Right atrium auricular region (tissue), 2 donors: ENCODE results near the gene TCF12. TPM values are rescaled to one million over a fixed set of nuclear protein-coding genes. Genes with fewer than 3 reads are reported as not detected.

Experiments
- DNase-seq: peaks from one replicate; pipeline ENCODE4 v3.0.0-alpha.2; 2019; ENCODE audit warnings: low spot score
- H3K27ac ChIP-seq, 2 donors: fragments of 200-600 bp; sonication (generic); 1 replicate in 1 of 2; 2 replicates in 1 of 2; pipeline ENCODE4 v1.5.1; 2016 to 2019
- H3K27me3 ChIP-seq, 2 donors: fragments of 200-600 bp; sonication (generic); one replicate each; pipeline versions ENCODE4 v1.5.1 to v1.6.0; 2017 to 2019
- H3K36me3 ChIP-seq: fragments of 200-600 bp; sonication (generic); one replicate; pipeline ENCODE4 v1.5.1; 2016
- H3K4me1 ChIP-seq, 2 donors: fragments of 200-600 bp; sonication (generic); one replicate each; pipeline versions ENCODE4 v1.5.1 to v1.6.0; 2017 to 2019
- H3K4me3 ChIP-seq, 2 donors: fragments of 200-600 bp; sonication (generic); 1 replicate in 1 of 2; 2 replicates in 1 of 2; pipeline ENCODE4 v1.5.1; 2017 to 2019; ENCODE audit warnings: mild to moderate bottlenecking in 1 of 2, moderate library complexity in 1 of 2
- H3K9me3 ChIP-seq, 2 donors: fragments of 200-600 bp; sonication (generic); one replicate each; pipeline ENCODE4 v1.5.1; 2019
- CTCF ChIP-seq, 2 donors: fragments of 200-600 bp; sonication (generic); IDR thresholded peaks; one replicate each; pipeline ENCODE4 v1.5.1; 2019; ENCODE audit warnings: antibody characterized with exemption in 2 of 2
- total RNA-seq, 2 donors: library from RNA; depleted of rRNA; stranded (reverse); fragments of >200 nt; gene quantifications; one replicate each; pipeline ENCODE4 v1.1.0, GENCODE V29; 2016

Gene TCF12
- total RNA-seq, result 10 to 100 TPM; 35.2 to 40.0 TPM

- peak; percentile 88 for DNase-seq
- Histone ChIP-seq H3K27me3 (no peaks in the 10 kb centered on the region), H3K27ac (peak within 1 kb of the TSS; percentile 94 to 98), H3K4me1 (peaks cover 0 to 59% of the 10 kb centered on the region in 2 donors), H3K36me3 (no peaks in the 10 kb centered on the region), H3K4me3 (peak within 1 kb of the TSS; percentile 81 to 100), H3K9me3 (no peaks in the 10 kb centered on the region)
- peak in 1 of 2 donors; percentile 65 for TF ChIP-seq CTCF (IDR thresholded peaks at IDR 0.05)
Observed at GRCh38 chr15:56918046-56918938, at the start of gene TCF12. TCF12 (plus strand) TSS chr15:56918644; CDS start chr15:56919914, 1,270 bp downstream.

- Histone ChIP-seq H3K27me3 (no peaks in the 10 kb centered on the region), H3K36me3 (no peaks in the 10 kb centered on the region), H3K4me1 (no peaks in the 10 kb centered on the region), H3K9me3 (no peaks in the 10 kb centered on the region), H3K4me3 (no peak overlapping the region), H3K27ac (no peak overlapping the region)
- peak in 1 of 2 donors; percentile 68 for TF ChIP-seq CTCF (IDR thresholded peaks at IDR 0.05)
- no peak for DNase-seq
Observed at GRCh38 chr15:56869573-56869972, 48.9 kb upstream of the TCF12 start.

- no peaks in the 10 kb centered on the region for H3K36me3 ChIP-seq
- H3K9me3 ChIP-seq, result no peaks in the 10 kb centered on the region
- no peak overlapping the region for H3K27ac ChIP-seq
- no peaks in the 10 kb centered on the region for H3K27me3 ChIP-seq
- TF ChIP-seq CTCF (IDR thresholded peaks at IDR 0.05), result no peak
- no peaks in the 10 kb centered on the region for H3K4me1 ChIP-seq
- no peak overlapping the region for H3K4me3 ChIP-seq
- DNase-seq, result no peak
Observed at GRCh38 chr15:56871185-56871584, 47.3 kb upstream of the TCF12 start.

DNA sequence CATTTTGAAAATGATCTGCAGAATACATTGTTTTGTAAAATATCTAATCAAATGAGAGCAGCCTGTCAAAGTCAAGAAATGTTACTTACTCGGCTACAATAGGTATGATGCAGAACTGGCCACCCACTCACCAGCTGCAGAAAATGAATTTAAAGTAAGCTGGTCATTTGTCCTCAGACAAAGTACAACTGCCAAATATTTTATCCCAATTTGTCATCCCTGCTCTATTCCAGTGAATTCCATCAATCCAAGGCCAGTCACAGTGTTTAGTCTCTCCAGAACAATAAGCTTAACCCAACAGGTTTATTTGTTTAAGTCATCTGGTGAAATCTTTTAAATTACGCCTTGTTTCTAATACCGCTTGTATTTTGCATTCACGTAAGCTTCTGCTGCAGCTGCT is 46.6 kb upstream of the TCF12 start:
- no peaks in the 10 kb centered on the region for H3K4me1 ChIP-seq
- H3K9me3 ChIP-seq, result no peaks in the 10 kb centered on the region
- TF ChIP-seq CTCF (IDR thresholded peaks at IDR 0.05), result no peak
- no peaks in the 10 kb centered on the region for H3K36me3 ChIP-seq
- H3K4me3 ChIP-seq, result no peak overlapping the region
- no peaks in the 10 kb centered on the region for H3K27me3 ChIP-seq
- H3K27ac ChIP-seq, result no peak overlapping the region
- no peak for DNase-seq

DNA sequence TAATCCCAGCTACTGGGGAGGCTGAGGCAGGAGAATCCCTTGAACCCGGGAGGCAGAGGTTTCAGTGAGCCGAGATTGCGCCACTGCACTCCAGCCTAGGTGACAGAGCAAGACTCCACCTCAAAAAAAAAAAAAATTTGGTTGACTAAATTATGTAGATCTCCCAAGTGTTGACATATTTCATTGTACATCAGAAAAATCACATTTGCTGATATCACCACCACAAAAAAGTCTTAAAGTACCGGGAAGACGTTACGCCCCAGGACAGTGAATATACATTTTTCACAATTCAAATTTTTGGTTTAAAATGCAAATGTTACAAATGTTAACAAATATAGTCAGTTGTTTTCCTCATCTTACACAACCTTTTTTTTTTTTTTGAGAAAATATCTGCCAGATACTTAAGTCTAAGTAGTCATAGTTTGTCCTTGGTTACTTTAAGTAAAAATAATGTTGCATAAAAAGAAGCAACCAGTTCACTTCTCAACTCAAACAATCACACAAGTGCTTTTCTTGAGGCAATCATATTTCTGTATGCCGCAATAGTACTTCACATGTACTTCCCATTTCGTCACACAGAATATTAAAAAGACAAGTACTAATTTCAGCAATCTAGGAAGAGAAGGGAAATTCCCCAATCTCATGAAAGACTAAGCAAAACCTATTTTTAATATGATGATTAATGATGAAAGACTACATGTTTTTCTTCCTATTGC is 41.0 kb upstream of the TCF12 start:
- H3K4me1 ChIP-seq, result no peaks in the 10 kb centered on the region
- no peak for DNase-seq
- TF ChIP-seq CTCF (IDR thresholded peaks at IDR 0.05), result no peak
- no peak overlapping the region for H3K4me3 ChIP-seq
- H3K36me3 ChIP-seq, result no peaks in the 10 kb centered on the region
- H3K9me3 ChIP-seq, result no peaks in the 10 kb centered on the region
- H3K27ac ChIP-seq, result no peak overlapping the region
- no peaks in the 10 kb centered on the region for H3K27me3 ChIP-seq
